HepG2 (cell line): ENCODE data around the gene RAPH1. TPM values are rescaled to one million over a fixed set of nuclear protein-coding genes. Genes with fewer than 3 reads are reported as not detected.

Experiments
- ATAC-seq: fragments of 200-7000 bp; cut with Tn5 transposase; 3 replicates; pipeline ENCODE4 v1.9.1; 2020; ENCODE audit warnings: mild to moderate bottlenecking, moderate library complexity
- Bru-seq: library from RNA; stranded (reverse); fragments of 400-500 nt; gene quantifications from one replicate; lab custom pipeline; 2021; lab: Mats Ljungman, UMichigan
- BruChase-seq, 2 experiments: library from RNA; stranded (reverse); fragments of 400-500 nt; gene quantifications; one replicate each; lab custom pipeline; 2021; lab: Mats Ljungman, UMichigan
- BruUV-seq: library from RNA; stranded (reverse); fragments of 400-500 nt; replicated peaks from 2 replicates; lab custom pipeline; 2021; lab: Mats Ljungman, UMichigan
- CTCF ChIA-PET: fragments of 300-600 bp; formaldehyde crosslinking; extraction: SDS; loops from one replicate; lab custom pipeline; 2021; ENCODE audit warnings: low total read pairs, inconsistent platforms, low intra/inter-chr PET ratio; lab: Yijun Ruan, JAX
- POLR2A ChIA-PET: fragments of 350-600 bp; sonication (Branson Sonifier 250); formaldehyde crosslinking; loops from one replicate; lab custom pipeline; 2020; ENCODE audit warnings: antibody characterized with exemption, inconsistent platforms; lab: Yijun Ruan, JAX
- DNase-seq: peaks from one replicate; pipeline ENCODE4 v3.0.0-alpha.2; 2015; ENCODE audit warnings: low spot score
- FAIRE-seq: peaks from 3 replicates; lab custom pipeline; 2011; peaks lifted over from hg19 to GRCh38; lab: Jason Lieb, UNC
- H2AFZ ChIP-seq: one replicate; pipeline ENCODE4 v1.6.1; 2011; ENCODE audit warnings: low read length, inconsistent platforms
- H3K27ac ChIP-seq: fragments of 300-600 bp; 3 replicates; pipeline ENCODE4 v1.8.0; 2011; ENCODE audit warnings: mixed run types, mild to moderate bottlenecking, mixed read lengths, low read length, inconsistent platforms; ENCODE audit not compliant: insufficient read depth; ENCODE audit errors: extremely low read length
- H3K27me3 ChIP-seq, 2 experiments: fragments of 200-600 bp in 1 of 2; 2 replicates in 1 of 2; 3 replicates in 1 of 2; pipeline versions ENCODE4 v1.6.0 to v1.8.0; 2011; ENCODE audit warnings: low read length in 2 of 2, mild to moderate bottlenecking in 2 of 2, moderate library complexity in 2 of 2, inconsistent platforms in 1 of 2; ENCODE audit not compliant: insufficient read depth in 2 of 2, control insufficient read depth in 1 of 2
- H3K36me3 ChIP-seq, 2 experiments: fragments of 200-600 bp in 1 of 2; replicated peaks in 1 of 2; 2 replicates in 1 of 2; 3 replicates in 1 of 2; pipeline versions ENCODE4 v1.5.1 to v1.8.0; 2011; ENCODE audit warnings: low read length in 2 of 2, inconsistent platforms in 1 of 2; ENCODE audit not compliant: insufficient read depth in 2 of 2, control insufficient read depth in 1 of 2
- H3K4me1 ChIP-seq: 2 replicates; pipeline ENCODE4 v1.5.1; 2012; ENCODE audit warnings: low read length, inconsistent platforms; ENCODE audit not compliant: insufficient read depth
- H3K4me2 ChIP-seq: 2 replicates; pipeline ENCODE4 v1.6.0; 2011; ENCODE audit warnings: low read depth, low read length, inconsistent platforms
- H3K4me3 ChIP-seq, 3 experiments: fragments of 200-600 bp in 1 of 3; sonication (generic), shearing (Covaris generic) in 1 of 3; replicated peaks in 1 of 3; 2 replicates each; pipeline ENCODE4 v1.5.1; 2011 to 2016; ENCODE audit warnings: low read length in 3 of 3, inconsistent platforms in 2 of 3, low read depth in 2 of 3, mild to moderate bottlenecking in 2 of 3, control low read depth in 1 of 3, mixed read lengths in 1 of 3; ENCODE audit not compliant: insufficient read depth in 1 of 3
- H3K79me2 ChIP-seq: one replicate; pipeline ENCODE4 v1.6.1; 2011; ENCODE audit warnings: low read length, inconsistent platforms; ENCODE audit not compliant: insufficient read depth
- H3K9ac ChIP-seq: 2 replicates; pipeline ENCODE4 v1.6.0; 2011; ENCODE audit warnings: mild to moderate bottlenecking, low read depth, low read length, inconsistent platforms; ENCODE audit not compliant: insufficient read depth
- H3K9me3 ChIP-seq: 2 replicates; pipeline ENCODE4 v1.5.1; 2012; ENCODE audit warnings: mild to moderate bottlenecking, low read length
- H4K20me1 ChIP-seq: 2 replicates; pipeline ENCODE4 v1.6.0; 2011; ENCODE audit warnings: inconsistent platforms, mild to moderate bottlenecking, low read length, moderate library complexity; ENCODE audit not compliant: insufficient read depth
- BCL3 ChIP-seq: sonication (generic); formaldehyde crosslinking; IDR thresholded peaks from 2 replicates; pipeline ENCODE4 v1.5.1; 2020; ENCODE audit warnings: mild to moderate bottlenecking, missing genetic modification reagents, moderate library complexity
- BRF2 ChIP-seq: sonication (generic); formaldehyde crosslinking; IDR thresholded peaks from 2 replicates; pipeline ENCODE4 v1.8.1; 2022; ENCODE audit warnings: mild to moderate bottlenecking, missing genetic modification reagents
- CCAR2 ChIP-seq: fragments of 200-400 bp; formaldehyde crosslinking; optimal IDR thresholded peaks from 2 replicates; pipeline ENCODE3; 2018; ENCODE audit warnings: low read depth, mild to moderate bottlenecking, low read length, moderate library complexity
- GZF1 ChIP-seq: sonication (generic); formaldehyde crosslinking; IDR thresholded peaks from 2 replicates; pipeline ENCODE4 v1.5.1; 2020; ENCODE audit warnings: mild to moderate bottlenecking, missing genetic modification reagents
- HOXA9 ChIP-seq: sonication (generic); formaldehyde crosslinking; IDR thresholded peaks from 2 replicates; pipeline ENCODE4 v1.8.1; 2022; ENCODE audit warnings: missing genetic modification reagents, mild to moderate bottlenecking, moderate library complexity, borderline replicate concordance
- MTA3 ChIP-seq: sonication (generic); formaldehyde crosslinking; IDR thresholded peaks from 2 replicates; pipeline ENCODE4 v1.4.0; 2020; ENCODE audit warnings: missing genetic modification reagents
- NR3C1 ChIP-seq: sonication (generic); formaldehyde crosslinking; IDR thresholded peaks from 2 replicates; pipeline ENCODE4 v1.4.0; 2020; ENCODE audit warnings: missing genetic modification reagents
- SOX5 ChIP-seq: IDR thresholded peaks from 2 replicates; pipeline ENCODE4 v1.6.1; 2016; ENCODE audit warnings: borderline replicate concordance
- SOX6 ChIP-seq, 2 experiments: fragments of 450-650 bp in 1 of 2; sonication (generic) in 1 of 2; formaldehyde crosslinking in 1 of 2; IDR thresholded peaks; 2 replicates each; pipeline versions ENCODE4 v1.4.0 to v1.6.1; 2017 to 2020; ENCODE audit warnings: antibody characterized with exemption in 1 of 2, mild to moderate bottlenecking in 1 of 2, missing genetic modification reagents in 1 of 2
- SP1 ChIP-seq, 2 experiments: fragments of 450-650 bp in 1 of 2; sonication (generic) in 1 of 2; formaldehyde crosslinking in 1 of 2; IDR thresholded peaks; 2 replicates each; pipeline versions ENCODE4 v1.4.0 to v1.6.1; 2016 to 2020; ENCODE audit warnings: missing genetic modification reagents in 1 of 2
- ZNF205 ChIP-seq: IDR thresholded peaks from 2 replicates; pipeline ENCODE4 v1.6.1; 2018; ENCODE audit warnings: missing biosample characterization, missing genetic modification reagents
- ZNF350 ChIP-seq: sonication (generic); formaldehyde crosslinking; IDR thresholded peaks from 2 replicates; pipeline ENCODE4 v1.4.0; 2020; ENCODE audit warnings: mild to moderate bottlenecking, low read depth, missing genetic modification reagents, borderline replicate concordance
- ZNF530 ChIP-seq: sonication (generic); formaldehyde crosslinking; IDR thresholded peaks from 2 replicates; pipeline ENCODE4 v1.5.0; 2020; ENCODE audit warnings: low read depth, mild to moderate bottlenecking, missing genetic modification reagents
- ZNF577 ChIP-seq: sonication (generic); formaldehyde crosslinking; IDR thresholded peaks from 2 replicates; pipeline ENCODE4 v1.4.0; 2020; ENCODE audit warnings: mild to moderate bottlenecking, low read depth, missing genetic modification reagents, borderline replicate concordance
- ZNF839 ChIP-seq: sonication (generic); formaldehyde crosslinking; IDR thresholded peaks from 2 replicates; pipeline ENCODE4 v1.4.0; 2020; ENCODE audit warnings: missing genetic modification reagents, mild to moderate bottlenecking, borderline replicate concordance
- WGBS: methylation state at CpG from one replicate; pipeline ENCODE4 v1.1.6; 2017; ENCODE audit warnings: low lambda C conversion rate; 5-methylcytosine and 5-hydroxymethylcytosine counted together
- in situ Hi-C: cut with HindIII; loops from 2 replicates; pipeline ENCODE4 v1.10.0; 2017; ENCODE audit warnings: low pct_unique_long_range_greater_than_20kb; ENCODE audit not compliant: extremely low pct_ligation_motif_present
- intact Hi-C: fragments of 100-400 bp; cut with micrococcal nuclease; formaldehyde crosslinking; loops from one replicate; pipeline ENCODE4 v1.10.0; 2022; ENCODE audit not compliant: unreplicated experiment
- long read RNA-seq, 2 experiments: library from RNA in 1 of 2; library from polyadenylated mRNA in 1 of 2; stranded (forward) in 1 of 2; unstranded in 1 of 2; transcript quantifications; one replicate each; pipeline ENCODE4 v2.0.0, GENCODE V29; 2019 to 2022
- polyA minus RNA-seq, 3 experiments: library from RNA; depleted of rRNA, polyadenylated mRNA; stranded (reverse); fragments of >200 nt; gene quantifications; 2 replicates each; pipeline ENCODE4 v1.2.3, GENCODE V29; 2011; ENCODE audit warnings: low replicate concordance in 1 of 3
- polyA plus RNA-seq, 8 experiments: library from polyadenylated mRNA; depleted of rRNA in 3 of 8; stranded (reverse) in 7 of 8; unstranded in 1 of 8; fragments of >200 nt; fragmentation: Illumina TruSeq in 4 of 8; extraction: Trizol in 4 of 8; gene quantifications; 2 replicates each; pipeline versions ENCODE4 v1.2.1 to v1.2.3, GENCODE V29; 2011 to 2016; ENCODE audit warnings: low read depth in 4 of 8, missing spikeins in 1 of 8, mixed read lengths in 1 of 8; ENCODE audit not compliant: insufficient read depth in 1 of 8
- total RNA-seq, 5 experiments: library from RNA; depleted of rRNA; stranded (reverse); fragments of >200 nt; fragmentation: Illumina TruSeq; extraction: Trizol; gene quantifications; 2 replicates each; pipeline ENCODE4 v1.2.3, GENCODE V29; 2016; ENCODE audit warnings: low read depth in 1 of 5

RAPH1 gene
- total RNA-seq (2016; rRNA removed; fragmentation: Illumina TruSeq; extraction: Trizol): 6.7 and 17.9 TPM in 2 replicates
- 9.6 and 10.3 TPM in 2 replicates for total RNA-seq (2016; cell fraction: cytosol; rRNA removed; fragmentation: Illumina TruSeq; extraction: Trizol; ENCODE audit: low read depth)
- total RNA-seq (2016; cell fraction: insoluble cytoplasmic fraction; rRNA removed; fragmentation: Illumina TruSeq; extraction: Trizol): 6.1 and 18.5 TPM in 2 replicates
- 11.9 and 16.6 TPM in 2 replicates for total RNA-seq (2016; cell fraction: membrane; rRNA removed; fragmentation: Illumina TruSeq; extraction: Trizol)
- total RNA-seq (2016; cell fraction: nucleus; rRNA removed; fragmentation: Illumina TruSeq; extraction: Trizol): 14.0 and 19.2 TPM in 2 replicates
- polyA plus RNA-seq (2011; rRNA removed): 5.3 TPM in 2 replicates
- polyA plus RNA-seq (2011; cell fraction: cytosol; rRNA removed): 2.0 and 2.9 TPM in 2 replicates
- polyA plus RNA-seq (2011; cell fraction: nucleus; rRNA removed): 4.2 and 5.9 TPM in 2 replicates
- 6.5 and 7.6 TPM in 2 replicates for polyA plus RNA-seq (2012)
- polyA plus RNA-seq (2016; cell fraction: cytosol; fragmentation: Illumina TruSeq; extraction: Trizol; ENCODE audit: low read depth): 1.4 and 2.7 TPM in 2 replicates
- polyA plus RNA-seq (2016; cell fraction: insoluble cytoplasmic fraction; fragmentation: Illumina TruSeq; extraction: Trizol; ENCODE audit: low read depth): 6.2 and 8.1 TPM in 2 replicates
- 2.3 and 2.5 TPM in 2 replicates for polyA plus RNA-seq (2016; cell fraction: membrane; fragmentation: Illumina TruSeq; extraction: Trizol; ENCODE audit: low read depth)
- 12.1 and 13.7 TPM in 2 replicates for polyA plus RNA-seq (2016; cell fraction: nucleus; fragmentation: Illumina TruSeq; extraction: Trizol; ENCODE audit: insufficient read depth, low read depth)
- polyA minus RNA-seq (2011; rRNA and poly(A)+ RNA removed; ENCODE audit: low replicate concordance): 9.4 and 9.7 TPM in 2 replicates
- polyA minus RNA-seq (2011; cell fraction: cytosol; rRNA and poly(A)+ RNA removed): 9.3 and 11.0 TPM in 2 replicates
- 13.0 and 19.0 TPM in 2 replicates for polyA minus RNA-seq (2011; cell fraction: nucleus; rRNA and poly(A)+ RNA removed)
- Bru-seq, nascent RNA: percentile 77 among the genes with signal in this experiment
- BruChase-seq, experiment 1, labeled RNA remaining after a 6-hour chase: percentile 80 among the genes with signal in this experiment
- percentile 78 among the genes with signal in this experiment for BruChase-seq, experiment 2, labeled RNA remaining after a 2-hour chase
- long read RNA-seq, experiment 1, partial matches to known transcripts: 2 of 4 reads
- long read RNA-seq, experiment 1, other reads (novel, unspliced or antisense): 1 of 4 reads
- long read RNA-seq, experiment 2, full-length matches to known transcripts: 1 of 23 reads
- long read RNA-seq, experiment 2, partial matches to known transcripts: 3 of 23 reads
- long read RNA-seq, experiment 2, other reads (novel, unspliced or antisense): 19 of 23 reads

GRCh38 chr2:203535078-203535783, at the start of gene RAPH1:
Gene RAPH1, minus strand, starts transcription at chr2:203535301. Its CDS starts 39,948 bp downstream, at chr2:203495353.
- no peaks in the 10 kb centered on the region for H3K9me3 ChIP-seq
- POLR2A ChIA-PET: interaction anchor here (0.6 to 3.4 kb wide), 13 partner anchors 12 to 296 kb away, joined by 3 to 27 read pairs (median 4); no protein-coding TSS in a partner anchor
- no TSS peak for BruUV-seq
- DNase-seq: peak; percentile 75
- no peaks in the 10 kb centered on the region; a peak in 1 of 5 replicates for H3K36me3 ChIP-seq
- peak; percentile 92 for ATAC-seq
- intact Hi-C loops (loop anchor here (2.0 kb wide), 2 partner anchors 116 to 248 kb away; no protein-coding TSS in a partner anchor), in situ Hi-C loops (no loop called here)
- H3K4me1 ChIP-seq: peaks cover 30% of the 10 kb centered on the region
- H3K79me2 ChIP-seq: peaks cover 41% of the 10 kb centered on the region
- 2% methylated on average over 39 of the region's 92 CpGs for WGBS
- H3K4me2 ChIP-seq: peak within 1 kb of the TSS; percentile 95
- H3K4me3 ChIP-seq: peak within 1 kb of the TSS; percentile 97 to 99 (median 97)
- no peaks in the 10 kb centered on the region; a peak in 1 of 5 replicates for H3K27me3 ChIP-seq
- FAIRE-seq: no peak
- no peaks in the 10 kb centered on the region for H4K20me1 ChIP-seq
- H3K27ac ChIP-seq: peak within 1 kb of the TSS; percentile 85
- CTCF ChIA-PET: no interaction called here
- H2AFZ ChIP-seq: peak within 1 kb of the TSS; percentile 21
- H3K9ac ChIP-seq: peak within 1 kb of the TSS; percentile 89
- TF ChIP-seq SP1 (IDR thresholded peaks at IDR 0.05) (no peak), SP1 (CRISPR knock-in tag; IDR thresholded peaks at IDR 0.05) (no peak; the same call in 1 of the 2 replicates), BCL3 (peak; percentile 22), SOX5 (CRISPR knock-in tag) (peak; percentile 21; the same call in 1 of the 2 replicates), BRF2 (no peak), HOXA9 (CRISPR knock-in tag) (no peak), ZNF839 (CRISPR knock-in tag) (no peak), ZNF350 (CRISPR knock-in tag) (0 out of 2 replicates have a peak, but pooled peaks have one; percentile 23), ZNF577 (CRISPR knock-in tag) (no peak), SOX6 (IDR thresholded peaks at IDR 0.05) (no peak), SOX6 (CRISPR knock-in tag; IDR thresholded peaks at IDR 0.05) (peak; percentile 75), ZNF205 (CRISPR knock-in tag) (no peak), NR3C1 (CRISPR knock-in tag) (no peak), GZF1 (CRISPR knock-in tag) (no peak), CCAR2 (no peak), ZNF530 (0 out of 2 replicates have a peak, but pooled peaks have one; percentile 15), MTA3 (CRISPR knock-in tag) (no peak)
